GM12892 (cell line): ENCODE results near the gene RNF215.

Experiments used
- DNase-seq: peaks from one replicate; pipeline ENCODE4 v3.0.0; 2011; ENCODE audit not compliant: insufficient read length
- FAIRE-seq: peaks from 2 replicates; lab custom pipeline; 2011; peaks lifted over from hg19 to GRCh38; lab: Jason Lieb, UNC
- POLR2A ChIP-seq: IDR thresholded peaks from 2 replicates; pipeline ENCODE4 v1.6.1; 2011; ENCODE audit warnings: low read depth, low read length, control low read depth
- POLR2AphosphoS5 ChIP-seq: IDR thresholded peaks from 2 replicates; pipeline ENCODE4 v1.6.1; 2011; ENCODE audit warnings: low read depth, low read length, control low read depth
- TAF1 ChIP-seq: IDR thresholded peaks from 2 replicates; pipeline ENCODE4 v1.6.1; 2011; ENCODE audit warnings: low read depth, mild to moderate bottlenecking, control low read depth, low read length, borderline replicate concordance

The RNF215 gene

DNA sequence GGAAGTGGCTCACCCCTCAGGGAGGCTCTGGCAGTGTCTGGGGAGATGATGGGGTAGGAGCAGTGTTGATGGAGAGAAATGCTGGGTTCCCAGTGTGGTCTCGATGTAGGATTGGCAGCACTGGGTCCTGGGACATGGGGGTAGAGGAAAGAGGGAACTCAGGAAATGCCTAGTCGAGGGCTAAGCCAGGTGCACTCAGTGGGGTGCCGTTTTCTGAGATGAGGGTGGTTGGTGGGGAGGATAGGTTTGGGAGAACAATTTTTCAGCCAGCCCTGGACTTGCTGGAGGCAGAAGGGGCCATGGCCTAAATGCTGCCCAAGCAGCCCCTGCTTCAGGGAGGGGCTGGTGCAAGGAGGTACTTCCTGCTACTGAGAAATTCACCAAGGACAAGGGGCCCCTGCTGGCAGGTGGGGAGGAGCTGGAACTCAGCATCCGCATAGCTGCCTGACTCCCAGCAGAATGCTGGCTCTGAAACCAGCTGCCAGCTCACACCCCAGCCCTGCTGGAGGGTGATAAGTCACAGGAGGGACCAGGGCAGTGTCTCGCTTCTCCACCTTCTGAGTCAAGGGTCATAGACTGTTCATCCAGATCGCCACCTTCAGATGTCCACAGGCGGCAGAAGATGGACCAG is 24.4 kb downstream of the RNF215 start:
- TF ChIP-seq TAF1 (no peak), POLR2AphosphoS5 (no peak), POLR2A (no peak)
- FAIRE-seq = no peak
- no peak for DNase-seq

DNA sequence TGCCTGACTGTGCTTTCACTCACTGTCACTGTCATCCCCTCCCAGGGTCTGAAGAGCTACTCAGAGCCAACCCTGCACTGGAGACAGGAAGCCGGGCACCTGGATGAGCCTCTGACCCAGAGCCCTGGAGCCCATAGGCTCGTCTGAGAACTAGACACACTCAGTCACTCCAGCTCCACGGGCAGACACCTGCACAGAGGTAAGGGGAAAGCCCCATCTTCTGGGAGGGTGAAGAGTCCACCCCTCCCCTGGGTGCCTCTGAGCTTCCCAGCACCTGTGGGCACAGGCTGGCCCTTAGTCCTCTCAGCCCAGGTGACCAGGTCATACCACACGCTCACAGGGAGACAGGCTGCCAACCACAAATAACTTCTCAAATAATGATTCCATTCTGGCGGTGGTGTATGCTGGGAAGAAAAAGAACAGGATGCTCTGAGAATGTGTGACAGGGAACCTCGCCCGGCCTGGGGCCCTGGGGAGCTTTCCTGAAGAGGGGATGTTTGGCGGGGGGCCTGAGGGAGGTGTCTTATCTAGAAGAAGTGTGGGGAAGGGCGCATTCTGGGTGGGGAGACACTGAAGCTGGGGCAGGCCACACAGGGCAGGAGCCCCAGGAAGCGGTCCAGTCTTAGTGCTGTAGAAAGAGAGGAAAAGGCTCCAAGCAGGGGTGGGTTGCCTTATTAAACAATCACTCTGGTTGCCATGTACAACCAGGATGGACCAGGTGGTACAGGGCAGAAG is 25.1 kb downstream of the RNF215 start:
- no peak for DNase-seq
- no peak for FAIRE-seq
- TF ChIP-seq POLR2A (no peak), POLR2AphosphoS5 (no peak), TAF1 (no peak)

DNA sequence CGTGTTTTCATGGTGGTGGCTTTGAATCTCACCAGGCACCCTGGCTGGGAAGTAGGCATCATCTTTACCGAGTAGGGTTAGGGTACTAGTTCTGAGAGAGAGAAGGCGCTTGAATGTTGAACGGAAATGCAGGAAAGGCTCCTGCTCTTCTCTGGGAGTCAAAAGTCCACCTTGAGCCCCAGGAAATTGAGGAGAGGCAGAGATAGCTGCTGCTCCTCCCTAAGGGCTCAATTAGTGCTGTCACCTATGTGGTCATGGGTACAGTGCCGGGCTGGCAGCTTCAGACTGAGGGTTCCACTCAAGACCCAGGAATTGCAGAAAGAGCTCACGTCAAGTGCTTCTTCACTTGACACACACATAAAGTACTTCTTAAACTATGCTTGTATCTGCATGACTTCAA is 28.7 kb downstream of the RNF215 start:
- TF ChIP-seq POLR2A = no peak
- no peak for TF ChIP-seq TAF1
- DNase-seq = no peak
- no peak for FAIRE-seq

DNA sequence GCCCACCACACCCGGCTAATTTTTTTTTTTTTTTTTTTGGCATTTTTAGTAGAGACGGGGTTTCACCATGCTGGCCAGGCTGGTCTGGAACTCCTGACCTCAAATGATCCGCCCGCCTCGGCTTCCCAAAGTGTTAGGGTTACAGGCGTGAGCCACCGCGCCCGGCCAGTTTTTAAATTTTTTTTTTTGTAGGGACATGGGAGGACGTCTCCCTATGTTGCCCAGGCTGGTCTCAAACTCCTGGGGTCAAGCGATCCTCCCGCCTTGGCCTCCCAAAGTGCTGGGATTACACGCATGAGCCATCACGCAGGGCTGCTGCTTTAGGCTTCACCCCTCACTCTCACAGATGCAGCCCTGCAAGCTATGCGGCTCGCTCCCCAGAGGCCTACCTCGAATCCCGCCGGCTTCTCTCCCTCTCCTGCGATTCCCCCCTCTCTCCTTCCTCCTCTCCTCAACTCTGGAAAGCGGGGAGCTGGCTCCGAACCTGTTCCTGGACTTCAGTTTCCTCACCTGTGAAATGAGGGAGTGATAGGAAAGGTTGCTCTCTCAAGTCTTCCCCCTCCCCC is 29.5 kb downstream of the RNF215 start:
- no peak for TF ChIP-seq POLR2A
- TF ChIP-seq POLR2AphosphoS5 = no peak
- TF ChIP-seq TAF1 = no peak
- no peak for FAIRE-seq

DNA sequence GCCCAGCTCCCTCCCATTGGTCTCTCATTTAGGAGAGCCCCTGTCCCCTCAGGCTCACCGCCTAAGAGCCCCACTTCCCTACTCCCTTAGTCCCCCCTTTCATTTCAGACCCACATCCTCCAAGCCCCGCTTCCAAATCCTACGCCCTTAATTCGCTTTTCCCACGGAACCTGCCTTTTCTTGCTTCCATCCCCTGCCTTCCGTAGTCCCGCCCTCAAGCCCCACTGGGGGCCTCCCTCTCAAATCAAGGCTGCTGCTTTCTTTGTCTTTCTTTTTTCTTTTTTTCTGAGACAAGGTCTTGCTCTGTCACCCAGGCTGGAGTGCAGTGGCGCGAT is 30.0 kb downstream of the RNF215 start:
- no peak for TF ChIP-seq POLR2A
- TF ChIP-seq TAF1 = no peak
- TF ChIP-seq POLR2AphosphoS5 = no peak
- DNase-seq (no peak), FAIRE-seq (no peak)

More for the DNA sequence above, 29.5 kb downstream of the RNF215 start:
- DNase-seq = no peak

DNA sequence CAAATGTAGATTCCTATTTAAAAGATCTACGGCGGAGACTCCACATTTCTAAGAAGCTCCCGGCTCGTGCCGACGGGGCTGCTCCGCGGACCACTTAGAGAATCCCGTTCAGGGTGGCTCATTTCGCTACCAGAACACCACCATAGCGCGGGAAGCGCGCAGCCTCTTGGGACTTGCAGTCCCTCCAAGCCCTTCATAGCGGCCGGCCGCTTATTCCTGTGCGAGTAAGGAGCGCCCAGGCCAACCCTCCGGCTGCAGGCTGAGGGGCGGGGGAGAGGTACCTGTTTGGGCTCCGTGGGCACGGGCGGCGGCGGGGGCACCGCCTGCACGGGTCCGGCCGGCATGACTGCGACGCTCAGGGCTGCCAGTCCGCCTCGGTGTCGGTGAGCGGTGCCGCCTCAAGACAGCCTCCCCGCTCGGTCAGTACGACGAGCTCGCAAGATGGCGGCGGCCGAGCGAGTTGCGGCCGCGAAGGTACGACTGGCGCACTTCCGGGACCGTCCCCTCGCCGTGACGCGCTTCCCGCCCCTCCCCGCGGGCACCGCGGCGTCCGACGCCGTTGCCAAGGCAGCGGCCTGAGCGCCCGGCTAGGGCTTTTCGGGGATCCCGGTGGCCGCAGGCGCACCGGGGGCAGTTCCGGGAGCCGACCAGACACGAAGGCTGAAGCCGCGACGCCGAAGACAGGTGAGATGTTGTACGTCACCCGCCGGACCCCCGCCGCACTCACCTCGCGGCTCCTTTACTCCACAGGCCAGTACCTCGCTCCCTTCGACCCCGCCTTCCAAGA is 30.6 kb downstream of the RNF215 start, which contains the start of the genes CCDC157 and SF3A1:
TSS of gene CCDC157 (plus strand) at position 559 of the 787 bp plus-strand sequence. CDS start 8,994 bp downstream, outside the sequence.
TSS of gene SF3A1 (minus strand) at position 446 of the 787 bp plus-strand sequence. CDS start at position 344, 102 bp downstream.
- FAIRE-seq (peak; percentile 100), DNase-seq (peak; percentile 95)
- TF ChIP-seq POLR2AphosphoS5 (peak; percentile 94), TAF1 (peak; percentile 61; the same call in 1 of the 2 replicates), POLR2A (peak; percentile 96)

DNA sequence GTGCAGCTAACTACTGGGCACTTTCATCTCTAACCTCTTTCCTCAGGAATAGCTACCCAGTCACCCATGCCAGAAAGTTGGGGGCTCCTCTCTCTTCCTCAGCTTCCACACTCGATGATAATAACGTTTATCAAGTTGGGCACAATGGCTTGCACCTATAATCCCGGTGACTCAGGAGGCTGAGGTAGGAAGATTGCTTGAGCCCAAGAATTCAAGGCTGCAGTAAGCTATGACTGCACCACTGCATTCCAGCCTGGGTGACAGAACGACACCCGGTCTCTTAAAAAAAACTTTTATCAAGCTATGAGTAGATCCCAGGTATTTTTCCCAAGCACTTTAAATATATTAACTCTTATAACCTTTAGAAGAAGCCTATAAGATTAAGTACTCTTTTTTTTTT is 32.6 kb downstream of the RNF215 start:
- FAIRE-seq (no peak), DNase-seq (no peak)
- no peak for TF ChIP-seq POLR2AphosphoS5
- TF ChIP-seq POLR2A = no peak
- no peak for TF ChIP-seq TAF1

DNA sequence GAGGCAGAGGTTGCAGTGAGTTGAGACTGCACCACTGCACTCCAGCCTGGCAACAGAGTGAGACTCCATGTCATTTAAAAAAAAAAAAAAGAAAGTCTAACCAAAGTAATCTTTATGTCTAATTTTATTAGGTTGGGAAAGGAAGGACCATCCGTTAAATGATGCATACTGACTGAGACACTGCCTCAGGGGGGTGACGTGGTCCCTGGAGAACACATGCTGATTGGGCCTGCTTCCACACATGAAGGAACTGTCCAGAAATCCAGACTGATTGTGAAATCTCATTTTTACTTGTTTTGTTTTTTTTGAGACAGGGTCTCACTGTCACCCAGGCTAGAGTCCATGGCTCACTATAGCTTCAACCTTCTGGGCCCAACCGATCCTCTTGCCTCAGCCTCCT is 36.0 kb downstream of the RNF215 start:
- TF ChIP-seq POLR2AphosphoS5 (no peak), TAF1 (no peak), POLR2A (no peak)
- DNase-seq = no peak
- FAIRE-seq = no peak

DNA sequence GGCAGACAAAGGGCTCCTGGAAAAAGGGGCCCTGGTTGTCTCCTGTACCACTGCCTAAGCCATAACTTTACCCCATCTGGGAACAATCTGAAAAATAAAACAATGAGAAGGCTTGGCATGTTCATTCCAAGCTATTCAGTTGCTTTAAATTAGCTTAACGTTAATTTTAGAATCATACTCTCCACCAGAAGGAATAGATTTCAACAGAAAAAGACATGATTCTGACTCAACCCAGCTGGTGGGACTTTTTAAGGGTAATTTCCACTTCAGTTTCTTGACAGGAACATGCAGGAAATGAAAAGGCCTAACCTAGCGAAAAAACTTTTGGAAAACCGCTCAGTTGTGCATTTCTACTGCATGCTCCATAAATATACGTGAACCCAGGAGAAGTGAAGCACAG is 38.4 kb downstream of the RNF215 start:
- no peak for DNase-seq
- FAIRE-seq = peak; percentile 62
- no peak for TF ChIP-seq POLR2A
- TF ChIP-seq TAF1 = no peak
- no peak for TF ChIP-seq POLR2AphosphoS5

DNA sequence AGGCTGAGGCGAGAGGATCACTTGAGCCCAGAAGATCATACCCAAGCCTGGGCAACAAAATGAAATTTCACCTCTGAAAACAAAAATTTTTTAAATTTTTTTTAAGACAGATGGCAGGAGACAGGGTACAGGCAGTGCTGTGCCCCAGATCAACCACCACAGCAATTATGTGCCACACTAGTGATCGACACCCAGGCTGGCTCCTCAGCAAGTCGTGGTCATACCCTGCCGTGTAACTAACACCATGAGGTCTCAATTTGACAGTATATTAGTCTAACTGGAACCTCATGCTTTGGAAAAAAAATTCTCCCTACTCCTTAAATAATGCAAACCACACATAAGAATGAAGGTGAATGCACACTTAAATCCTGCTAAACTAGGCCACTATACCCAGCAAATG is 38.8 kb downstream of the RNF215 start:
- FAIRE-seq (no peak), DNase-seq (no peak)
- TF ChIP-seq POLR2A = no peak
- TF ChIP-seq TAF1 = no peak
- TF ChIP-seq POLR2AphosphoS5 = no peak

DNA sequence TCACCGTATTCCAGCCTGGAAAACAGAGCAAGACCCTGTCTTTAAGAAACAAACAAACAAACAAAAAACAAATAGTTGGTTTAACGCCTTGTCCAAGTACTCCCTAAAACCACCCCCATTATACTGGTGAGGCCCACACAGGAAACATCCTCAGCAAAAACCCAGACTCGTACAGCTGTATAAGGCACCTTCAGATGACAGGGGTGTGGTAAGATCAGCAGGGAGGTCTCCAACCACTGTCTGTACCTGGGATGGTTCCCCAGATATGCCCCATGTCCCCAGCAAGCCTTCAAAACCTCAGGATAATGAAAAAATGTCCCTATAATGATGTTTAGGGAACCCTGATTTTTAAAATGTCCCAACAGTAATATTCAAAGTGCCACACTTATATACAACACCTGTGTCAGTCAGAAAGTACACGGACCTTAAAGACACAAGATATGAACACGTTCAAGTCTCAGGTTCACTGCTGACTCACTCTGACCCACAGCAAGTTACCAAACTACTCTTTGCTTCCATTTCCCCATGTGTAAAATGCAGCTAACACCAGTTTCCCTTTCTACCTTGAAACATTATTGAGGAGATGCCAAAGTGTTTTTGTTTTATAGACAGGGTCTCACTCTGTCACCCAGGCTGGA is 39.8 kb downstream of the RNF215 start:
- TF ChIP-seq TAF1 (no peak), POLR2A (no peak), POLR2AphosphoS5 (no peak)
- FAIRE-seq (peak; percentile 78), DNase-seq (no peak)
